ENCODE measurements around the gene TNNC2. TPM values are rescaled to one million over a fixed set of nuclear protein-coding genes. Genes with fewer than 3 reads are reported as not detected.

The TNNC2 gene
- polyA plus RNA-seq, 1 experiment: 0.45 TPM

- no peak overlapping the region for H3K4me3 ChIP-seq (ENCODE audit: low read depth, low read length)
Observed at GRCh38 chr20:45867819-45868176, 40.7 kb upstream of the TNNC2 start.

GRCh38 chr20:45867136-45867818 is 40.2 kb upstream of the TNNC2 start:
- Histone ChIP-seq H3K4me3 (ENCODE audit: low read depth, low read length) (no peak overlapping the region), H3K9me3 (ENCODE audit: control insufficient read depth, insufficient read depth, low read length) (no peaks in the 10 kb centered on the region), H3K27me3 (ENCODE audit: control insufficient read depth, insufficient read depth, low read length) (no peaks in the 10 kb centered on the region), H3K27ac (ENCODE audit: low read depth, low read length) (peak overlapping the region; percentile 65)
- no peak for DNase-seq (ENCODE audit: low read depth, low spot score)
- ChIA-PET POLR2A (interaction anchor here (1.1 to 1.7 kb wide), 2 partner anchors 14 to 67 kb away, joined by 4 to 6 read pairs; partner anchors contain the start of genes PCIF1 and ZSWIM1), CTCF (interaction anchor here (0.7 to 2.1 kb wide), 4 partner anchors 9 to 103 kb away, joined by 3 to 11 read pairs (median 3); no protein-coding TSS in a partner anchor)
- TF ChIP-seq CTCF (IDR thresholded peaks at IDR 0.05; ENCODE audit: low read depth, low read length): no peak

More at GRCh38 chr20:45867819-45868176, 40.7 kb upstream of the TNNC2 start:
- TF ChIP-seq CTCF (IDR thresholded peaks at IDR 0.05; ENCODE audit: low read depth, low read length): no peak
- DNase-seq (ENCODE audit: low read depth, low spot score): no peak
- POLR2A ChIA-PET: interaction anchor here (1.1 to 1.7 kb wide), 2 partner anchors 13 to 66 kb away, joined by 4 to 6 read pairs; partner anchors contain the start of genes PCIF1 and ZSWIM1
- Histone ChIP-seq H3K27ac (ENCODE audit: low read depth, low read length) (peak overlapping the region; percentile 65), H3K9me3 (ENCODE audit: control insufficient read depth, insufficient read depth, low read length) (no peaks in the 10 kb centered on the region), H3K27me3 (ENCODE audit: control insufficient read depth, insufficient read depth, low read length) (no peaks in the 10 kb centered on the region)
- CTCF ChIA-PET: interaction anchor here (0.7 to 2.1 kb wide), 3 partner anchors 10 to 102 kb away, joined by 3 to 11 read pairs (median 3); no protein-coding TSS in a partner anchor

GRCh38 chr20:45866454-45866853 is 39.3 kb upstream of the TNNC2 start:
- ChIA-PET POLR2A (no interaction called here), CTCF (interaction anchor here (0.7 to 3.3 kb wide), 4 partner anchors 11 to 215 kb away, joined by 3 to 15 read pairs (median 7); no protein-coding TSS in a partner anchor)
- DNase-seq (ENCODE audit: low read depth, low spot score): no peak
- no peak for TF ChIP-seq CTCF (IDR thresholded peaks at IDR 0.05; ENCODE audit: low read depth, low read length)
- H3K4me3 ChIP-seq (ENCODE audit: low read depth, low read length): no peak overlapping the region
- no peaks in the 10 kb centered on the region for H3K9me3 ChIP-seq (ENCODE audit: control insufficient read depth, insufficient read depth, low read length)
- no peaks in the 10 kb centered on the region for H3K27me3 ChIP-seq (ENCODE audit: control insufficient read depth, insufficient read depth, low read length)
- no peak overlapping the region for H3K27ac ChIP-seq (ENCODE audit: low read depth, low read length)

GRCh38 chr20:45863543-45864470 is 36.7 kb upstream of the TNNC2 start:
- no peak overlapping the region for H3K27ac ChIP-seq (ENCODE audit: low read depth, low read length)
- ChIA-PET CTCF (interaction anchor here (0.6 to 3.3 kb wide), 5 partner anchors 9 to 108 kb away, joined by 3 to 15 read pairs (median 4); partner anchors contain the start of gene ZNF335), POLR2A (no interaction called here)
- H3K27me3 ChIP-seq (ENCODE audit: control insufficient read depth, insufficient read depth, low read length): no peaks in the 10 kb centered on the region
- no peak for DNase-seq (ENCODE audit: low read depth, low spot score)
- no peak for TF ChIP-seq CTCF (IDR thresholded peaks at IDR 0.05; ENCODE audit: low read depth, low read length)
- H3K4me3 ChIP-seq (ENCODE audit: low read depth, low read length): no peak overlapping the region
- H3K9me3 ChIP-seq (ENCODE audit: control insufficient read depth, insufficient read depth, low read length): no peaks in the 10 kb centered on the region
